ENCODE data around the gene MADD. TPM values are rescaled to one million over a fixed set of nuclear protein-coding genes. Genes with fewer than 3 reads are reported as not detected.

The MADD gene
- total and polyA plus RNA-seq, 2 experiments from 2014 or later = 13.4 to 43.8 TPM

DNA sequence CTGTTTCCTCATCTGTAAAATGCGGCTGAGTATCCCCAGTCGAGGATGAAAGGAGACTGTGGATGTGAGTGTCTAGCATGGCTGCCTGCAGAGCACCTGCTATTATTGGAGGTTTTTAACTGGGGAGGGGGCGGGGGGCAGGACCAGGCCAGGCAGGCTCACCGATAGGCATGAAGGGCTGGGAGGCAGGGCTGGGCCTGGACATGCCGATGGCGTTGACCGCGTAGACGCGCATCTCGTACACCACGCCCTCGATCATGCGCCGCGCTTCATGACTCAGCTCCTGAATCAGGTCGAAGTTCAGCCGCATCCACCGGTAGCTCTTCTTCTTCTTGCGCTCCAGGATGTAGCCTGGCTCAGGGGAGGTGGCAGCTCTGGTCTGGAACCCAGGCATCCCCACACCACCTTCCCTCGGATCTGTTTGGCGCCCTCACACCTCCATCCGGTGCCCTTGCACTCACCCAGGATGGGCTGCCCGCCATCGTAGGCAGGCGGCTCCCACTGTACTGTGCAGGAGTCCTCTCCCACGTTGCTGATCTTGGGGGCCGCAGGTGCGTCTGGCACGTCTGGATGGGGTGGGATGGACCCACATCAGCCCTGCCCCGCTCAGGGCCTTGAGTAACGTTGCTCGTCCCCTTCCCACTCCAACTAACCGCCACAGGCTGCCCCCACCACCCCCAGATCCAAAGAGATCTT lies 67.4 kb downstream of the MADD start:
- DNase-seq (ENCODE audit: low spot score) (no peak), ATAC-seq (no peak)
- no peak overlapping the region for H2AFZ ChIP-seq
- H3K27ac Mint-ChIP-seq = no peak overlapping the region
- H3K4me2 ChIP-seq = no peak overlapping the region
- H3K36me3 Mint-ChIP-seq (ENCODE audit: low read depth) = no peaks in the 10 kb centered on the region; the same call in 2 of the 3 replicates
- H3K27ac ChIP-seq (ENCODE audit: low read depth) = no peak overlapping the region
- H3K27me3 ChIP-seq (ENCODE audit: insufficient read depth) = no peaks in the 10 kb centered on the region
- peaks cover 11% of the 10 kb centered on the region for H3K27me3 Mint-ChIP-seq (ENCODE audit: insufficient read depth, low read depth, poor library complexity)
- H3F3A ChIP-seq (replicated peaks; ENCODE audit: low read depth) = no peaks in the 10 kb centered on the region
- no peaks in the 10 kb centered on the region for H3K36me3 ChIP-seq (ENCODE audit: insufficient read depth)
- H3K4me3 Mint-ChIP-seq = no peak overlapping the region
- no peak for TF ChIP-seq CREB1 (CRISPR knock-in tag; IDR thresholded peaks at IDR 0.05; ENCODE audit: low read depth)
- TF ChIP-seq EZH2 (IDR thresholded peaks at IDR 0.05; ENCODE audit: low read depth, unreplicated experiment) = no peak
- no peak for TF ChIP-seq NANOG (IDR thresholded peaks at IDR 0.05; ENCODE audit: borderline replicate concordance)
- TF ChIP-seq POLR2AphosphoS5 (IDR thresholded peaks at IDR 0.05; ENCODE audit: low read depth) = no peak
- TF ChIP-seq, protein P1, sequence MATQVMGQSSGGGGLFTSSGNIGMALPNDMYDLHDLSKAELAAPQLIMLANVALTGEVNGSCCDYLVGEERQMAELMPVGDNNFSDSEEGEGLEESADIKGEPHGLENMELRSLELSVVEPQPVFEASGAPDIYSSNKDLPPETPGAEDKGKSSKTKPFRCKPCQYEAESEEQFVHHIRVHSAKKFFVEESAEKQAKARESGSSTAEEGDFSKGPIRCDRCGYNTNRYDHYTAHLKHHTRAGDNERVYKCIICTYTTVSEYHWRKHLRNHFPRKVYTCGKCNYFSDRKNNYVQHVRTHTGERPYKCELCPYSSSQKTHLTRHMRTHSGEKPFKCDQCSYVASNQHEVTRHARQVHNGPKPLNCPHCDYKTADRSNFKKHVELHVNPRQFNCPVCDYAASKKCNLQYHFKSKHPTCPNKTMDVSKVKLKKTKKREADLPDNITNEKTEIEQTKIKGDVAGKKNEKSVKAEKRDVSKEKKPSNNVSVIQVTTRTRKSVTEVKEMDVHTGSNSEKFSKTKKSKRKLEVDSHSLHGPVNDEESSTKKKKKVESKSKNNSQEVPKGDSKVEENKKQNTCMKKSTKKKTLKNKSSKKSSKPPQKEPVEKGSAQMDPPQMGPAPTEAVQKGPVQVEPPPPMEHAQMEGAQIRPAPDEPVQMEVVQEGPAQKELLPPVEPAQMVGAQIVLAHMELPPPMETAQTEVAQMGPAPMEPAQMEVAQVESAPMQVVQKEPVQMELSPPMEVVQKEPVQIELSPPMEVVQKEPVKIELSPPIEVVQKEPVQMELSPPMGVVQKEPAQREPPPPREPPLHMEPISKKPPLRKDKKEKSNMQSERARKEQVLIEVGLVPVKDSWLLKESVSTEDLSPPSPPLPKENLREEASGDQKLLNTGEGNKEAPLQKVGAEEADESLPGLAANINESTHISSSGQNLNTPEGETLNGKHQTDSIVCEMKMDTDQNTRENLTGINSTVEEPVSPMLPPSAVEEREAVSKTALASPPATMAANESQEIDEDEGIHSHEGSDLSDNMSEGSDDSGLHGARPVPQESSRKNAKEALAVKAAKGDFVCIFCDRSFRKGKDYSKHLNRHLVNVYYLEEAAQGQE (IDR thresholded peaks at IDR 0.05; ENCODE audit: unreplicated experiment) = no peak
- no peak for TF ChIP-seq EZH2phosphoT487 (IDR thresholded peaks at IDR 0.05; ENCODE audit: unreplicated experiment)
- TF ChIP-seq, protein P2, sequence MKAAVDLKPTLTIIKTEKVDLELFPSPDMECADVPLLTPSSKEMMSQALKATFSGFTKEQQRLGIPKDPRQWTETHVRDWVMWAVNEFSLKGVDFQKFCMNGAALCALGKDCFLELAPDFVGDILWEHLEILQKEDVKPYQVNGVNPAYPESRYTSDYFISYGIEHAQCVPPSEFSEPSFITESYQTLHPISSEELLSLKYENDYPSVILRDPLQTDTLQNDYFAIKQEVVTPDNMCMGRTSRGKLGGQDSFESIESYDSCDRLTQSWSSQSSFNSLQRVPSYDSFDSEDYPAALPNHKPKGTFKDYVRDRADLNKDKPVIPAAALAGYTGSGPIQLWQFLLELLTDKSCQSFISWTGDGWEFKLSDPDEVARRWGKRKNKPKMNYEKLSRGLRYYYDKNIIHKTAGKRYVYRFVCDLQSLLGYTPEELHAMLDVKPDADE (IDR thresholded peaks at IDR 0.05) = no peak
- no peaks in the 10 kb centered on the region for H3K79me2 ChIP-seq (replicated peaks; ENCODE audit: insufficient read depth)
- no peaks in the 10 kb centered on the region for H3K4me1 ChIP-seq (ENCODE audit: insufficient read depth)
- no peaks in the 10 kb centered on the region for H3K9me3 Mint-ChIP-seq
- H3K4me3 ChIP-seq = no peak overlapping the region
- no peaks in the 10 kb centered on the region for H3K4me1 Mint-ChIP-seq
- H3K9me2 ChIP-seq (ENCODE audit: insufficient read depth) = no peaks in the 10 kb centered on the region
- H4K20me1 ChIP-seq (replicated peaks; ENCODE audit: insufficient read depth) = no peaks in the 10 kb centered on the region

DNA sequence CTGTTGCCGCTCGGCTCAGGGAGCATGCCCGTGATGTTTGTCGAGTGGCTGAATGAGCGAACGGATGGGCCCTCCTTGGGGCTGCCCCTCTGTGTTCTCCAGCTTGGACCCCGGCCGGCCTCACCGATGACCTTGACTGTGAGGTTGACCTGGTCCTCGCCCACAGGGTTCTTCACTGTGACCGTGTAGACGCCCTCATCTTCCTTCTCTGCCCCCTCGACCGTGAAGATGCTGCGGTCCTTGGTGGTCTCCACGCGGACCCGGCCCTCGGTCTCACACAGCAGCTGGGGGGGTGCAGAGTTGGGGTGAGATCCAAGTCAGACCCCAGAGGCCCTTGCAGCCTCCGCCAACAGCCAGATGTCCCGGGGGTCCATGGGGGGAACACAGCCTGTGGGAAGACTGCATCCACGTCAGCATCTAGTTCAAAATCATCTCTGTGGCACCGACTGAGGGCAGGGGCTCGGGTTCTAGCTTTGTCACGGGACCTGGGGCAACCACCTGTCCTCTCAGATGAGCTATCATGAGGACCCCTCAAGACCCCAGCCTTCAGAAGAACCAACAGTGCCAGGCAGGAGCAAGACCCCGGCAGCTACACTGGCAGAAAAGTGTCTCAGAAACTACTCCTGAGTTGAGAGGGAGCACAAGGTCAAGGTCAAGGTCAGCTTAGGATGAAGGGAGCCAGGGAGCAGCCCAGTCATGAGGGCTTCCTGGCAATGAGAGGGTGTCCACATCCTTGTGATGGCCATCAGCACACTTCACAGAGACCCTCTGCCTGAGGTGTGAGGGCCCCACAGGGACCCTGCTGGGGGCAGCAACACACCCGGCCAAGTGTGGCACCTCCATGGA lies 68.7 kb downstream of the MADD start:
- Histone ChIP-seq H3F3A (replicated peaks; ENCODE audit: low read depth) (no peaks in the 10 kb centered on the region), H3K36me3 (ENCODE audit: insufficient read depth) (no peaks in the 10 kb centered on the region), H3K27ac (ENCODE audit: low read depth) (no peak overlapping the region), H3K4me2 (no peak overlapping the region), H3K79me2 (replicated peaks; ENCODE audit: insufficient read depth) (no peaks in the 10 kb centered on the region), H4K20me1 (replicated peaks; ENCODE audit: insufficient read depth) (no peaks in the 10 kb centered on the region), H3K4me3 (no peak overlapping the region), H3K27me3 (ENCODE audit: insufficient read depth) (no peaks in the 10 kb centered on the region), H3K9me2 (ENCODE audit: insufficient read depth) (no peaks in the 10 kb centered on the region), H3K4me1 (ENCODE audit: insufficient read depth) (no peaks in the 10 kb centered on the region), H2AFZ (no peak overlapping the region)
- no peaks in the 10 kb centered on the region for H3K4me1 Mint-ChIP-seq
- DNase-seq (ENCODE audit: low spot score) (no peak), ATAC-seq (no peak)
- H3K27me3 Mint-ChIP-seq (ENCODE audit: insufficient read depth, low read depth, poor library complexity) = peaks cover 11% of the 10 kb centered on the region
- H3K4me3 Mint-ChIP-seq = no peak overlapping the region
- H3K36me3 Mint-ChIP-seq (ENCODE audit: low read depth) = no peaks in the 10 kb centered on the region; the same call in 2 of the 3 replicates
- no peak overlapping the region for H3K27ac Mint-ChIP-seq
- no peaks in the 10 kb centered on the region for H3K9me3 Mint-ChIP-seq
- TF ChIP-seq EZH2 (IDR thresholded peaks at IDR 0.05; ENCODE audit: low read depth, unreplicated experiment) (no peak), STAT1 (IDR thresholded peaks at IDR 0.05; ENCODE audit: unreplicated experiment) (no peak), CREB1 (CRISPR knock-in tag; IDR thresholded peaks at IDR 0.05; ENCODE audit: low read depth) (no peak)
- TF ChIP-seq, protein P3, sequence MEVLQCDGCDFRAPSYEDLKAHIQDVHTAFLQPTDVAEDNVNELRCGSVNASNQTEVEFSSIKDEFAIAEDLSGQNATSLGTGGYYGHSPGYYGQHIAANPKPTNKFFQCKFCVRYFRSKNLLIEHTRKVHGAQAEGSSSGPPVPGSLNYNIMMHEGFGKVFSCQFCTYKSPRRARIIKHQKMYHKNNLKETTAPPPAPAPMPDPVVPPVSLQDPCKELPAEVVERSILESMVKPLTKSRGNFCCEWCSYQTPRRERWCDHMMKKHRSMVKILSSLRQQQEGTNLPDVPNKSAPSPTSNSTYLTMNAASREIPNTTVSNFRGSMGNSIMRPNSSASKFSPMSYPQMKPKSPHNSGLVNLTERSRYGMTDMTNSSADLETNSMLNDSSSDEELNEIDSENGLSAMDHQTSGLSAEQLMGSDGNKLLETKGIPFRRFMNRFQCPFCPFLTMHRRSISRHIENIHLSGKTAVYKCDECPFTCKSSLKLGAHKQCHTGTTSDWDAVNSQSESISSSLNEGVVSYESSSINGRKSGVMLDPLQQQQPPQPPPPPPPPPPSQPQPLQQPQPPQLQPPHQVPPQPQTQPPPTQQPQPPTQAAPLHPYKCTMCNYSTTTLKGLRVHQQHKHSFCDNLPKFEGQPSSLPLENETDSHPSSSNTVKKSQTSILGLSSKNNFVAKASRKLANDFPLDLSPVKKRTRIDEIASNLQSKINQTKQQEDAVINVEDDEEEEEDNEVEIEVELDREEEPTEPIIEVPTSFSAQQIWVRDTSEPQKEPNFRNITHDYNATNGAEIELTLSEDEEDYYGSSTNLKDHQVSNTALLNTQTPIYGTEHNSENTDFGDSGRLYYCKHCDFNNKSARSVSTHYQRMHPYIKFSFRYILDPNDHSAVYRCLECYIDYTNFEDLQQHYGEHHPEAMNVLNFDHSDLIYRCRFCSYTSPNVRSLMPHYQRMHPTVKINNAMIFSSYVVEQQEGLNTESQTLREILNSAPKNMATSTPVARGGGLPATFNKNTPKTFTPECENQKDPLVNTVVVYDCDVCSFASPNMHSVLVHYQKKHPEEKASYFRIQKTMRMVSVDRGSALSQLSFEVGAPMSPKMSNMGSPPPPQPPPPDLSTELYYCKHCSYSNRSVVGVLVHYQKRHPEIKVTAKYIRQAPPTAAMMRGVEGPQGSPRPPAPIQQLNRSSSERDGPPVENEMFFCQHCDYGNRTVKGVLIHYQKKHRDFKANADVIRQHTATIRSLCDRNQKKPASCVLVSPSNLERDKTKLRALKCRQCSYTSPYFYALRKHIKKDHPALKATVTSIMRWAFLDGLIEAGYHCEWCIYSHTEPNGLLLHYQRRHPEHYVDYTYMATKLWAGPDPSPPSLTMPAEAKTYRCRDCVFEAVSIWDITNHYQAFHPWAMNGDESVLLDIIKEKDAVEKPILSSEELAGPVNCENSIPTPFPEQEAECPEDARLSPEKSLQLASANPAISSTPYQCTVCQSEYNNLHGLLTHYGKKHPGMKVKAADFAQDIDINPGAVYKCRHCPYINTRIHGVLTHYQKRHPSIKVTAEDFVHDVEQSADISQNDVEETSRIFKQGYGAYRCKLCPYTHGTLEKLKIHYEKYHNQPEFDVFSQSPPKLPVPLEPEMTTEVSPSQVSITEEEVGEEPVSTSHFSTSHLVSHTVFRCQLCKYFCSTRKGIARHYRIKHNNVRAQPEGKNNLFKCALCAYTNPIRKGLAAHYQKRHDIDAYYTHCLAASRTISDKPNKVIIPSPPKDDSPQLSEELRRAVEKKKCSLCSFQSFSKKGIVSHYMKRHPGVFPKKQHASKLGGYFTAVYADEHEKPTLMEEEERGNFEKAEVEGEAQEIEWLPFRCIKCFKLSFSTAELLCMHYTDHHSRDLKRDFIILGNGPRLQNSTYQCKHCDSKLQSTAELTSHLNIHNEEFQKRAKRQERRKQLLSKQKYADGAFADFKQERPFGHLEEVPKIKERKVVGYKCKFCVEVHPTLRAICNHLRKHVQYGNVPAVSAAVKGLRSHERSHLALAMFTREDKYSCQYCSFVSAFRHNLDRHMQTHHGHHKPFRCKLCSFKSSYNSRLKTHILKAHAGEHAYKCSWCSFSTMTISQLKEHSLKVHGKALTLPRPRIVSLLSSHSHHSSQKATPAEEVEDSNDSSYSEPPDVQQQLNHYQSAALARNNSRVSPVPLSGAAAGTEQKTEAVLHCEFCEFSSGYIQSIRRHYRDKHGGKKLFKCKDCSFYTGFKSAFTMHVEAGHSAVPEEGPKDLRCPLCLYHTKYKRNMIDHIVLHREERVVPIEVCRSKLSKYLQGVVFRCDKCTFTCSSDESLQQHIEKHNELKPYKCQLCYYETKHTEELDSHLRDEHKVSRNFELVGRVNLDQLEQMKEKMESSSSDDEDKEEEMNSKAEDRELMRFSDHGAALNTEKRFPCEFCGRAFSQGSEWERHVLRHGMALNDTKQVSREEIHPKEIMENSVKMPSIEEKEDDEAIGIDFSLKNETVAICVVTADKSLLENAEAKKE (CRISPR knock-in tag; IDR thresholded peaks at IDR 0.05) = no peak

Measured in GM23338 (cell line).